BE2C (cell line): ENCODE measurements around the gene GOPC.

Experiments used
- DNase-seq: peaks from one replicate; pipeline ENCODE4 v3.0.0-alpha.2; 2020
- H3K27me3 ChIP-seq: fragments of 250-450 bp; sonication (Bioruptor Pico); 2 replicates; pipeline ENCODE4 v1.5.1; 2020; ENCODE audit warnings: mild to moderate bottlenecking
- H3K36me3 ChIP-seq: fragments of 250-450 bp; sonication (Bioruptor Pico); 2 replicates; pipeline ENCODE4 v1.5.1; 2020; ENCODE audit warnings: mild to moderate bottlenecking
- H3K4me1 ChIP-seq: fragments of 250-450 bp; sonication (Bioruptor Pico); 2 replicates; pipeline ENCODE4 v1.5.1; 2020
- H3K4me3 ChIP-seq: 2 replicates; pipeline ENCODE4 v1.5.1; 2011; ENCODE audit warnings: low read depth, low read length
- H3K9me3 ChIP-seq: fragments of 250-450 bp; sonication (Bioruptor Pico); 2 replicates; pipeline ENCODE4 v1.5.1; 2020
- CTCF ChIP-seq: IDR thresholded peaks from 2 replicates; pipeline ENCODE4 v1.5.1; 2012; ENCODE audit warnings: mild to moderate bottlenecking, low read depth, low read length

GOPC gene

GRCh38 chr6:117564681-117565080 is 37.6 kb downstream of the GOPC start:
- TF ChIP-seq CTCF = no peak
- no peaks in the 10 kb centered on the region; the same call in 1 of the 2 replicates for H3K4me1 ChIP-seq
- H3K27me3 ChIP-seq = no peaks in the 10 kb centered on the region
- peaks cover 40% of the 10 kb centered on the region for H3K36me3 ChIP-seq
- DNase-seq = no peak
- no peaks in the 10 kb centered on the region for H3K9me3 ChIP-seq
- no peak overlapping the region for H3K4me3 ChIP-seq

DNA sequence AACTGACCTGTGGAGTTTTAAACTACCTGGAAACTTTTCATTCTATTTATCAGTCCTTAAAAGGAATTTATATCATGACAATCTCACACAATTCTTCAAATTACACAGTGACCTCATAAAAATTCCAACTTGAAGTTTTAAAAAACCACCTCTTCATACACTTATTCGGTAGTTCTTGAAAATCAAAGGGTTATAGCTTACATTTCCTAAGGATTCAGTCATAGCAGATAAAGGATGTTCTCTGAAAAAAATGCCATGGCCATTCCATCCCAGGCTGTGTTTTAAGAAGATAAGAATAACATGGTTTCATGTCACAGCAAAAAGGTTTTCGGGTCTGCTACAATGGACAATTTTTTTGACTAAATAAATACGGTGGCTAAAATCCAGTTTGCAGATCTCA is 41.2 kb downstream of the GOPC start:
- H3K36me3 ChIP-seq = peaks cover 29% of the 10 kb centered on the region
- TF ChIP-seq CTCF = no peak
- H3K4me3 ChIP-seq = no peak overlapping the region
- no peak for DNase-seq
- no peaks in the 10 kb centered on the region for H3K27me3 ChIP-seq
- no peaks in the 10 kb centered on the region; the same call in 1 of the 2 replicates for H3K4me1 ChIP-seq
- H3K9me3 ChIP-seq = no peaks in the 10 kb centered on the region

DNA sequence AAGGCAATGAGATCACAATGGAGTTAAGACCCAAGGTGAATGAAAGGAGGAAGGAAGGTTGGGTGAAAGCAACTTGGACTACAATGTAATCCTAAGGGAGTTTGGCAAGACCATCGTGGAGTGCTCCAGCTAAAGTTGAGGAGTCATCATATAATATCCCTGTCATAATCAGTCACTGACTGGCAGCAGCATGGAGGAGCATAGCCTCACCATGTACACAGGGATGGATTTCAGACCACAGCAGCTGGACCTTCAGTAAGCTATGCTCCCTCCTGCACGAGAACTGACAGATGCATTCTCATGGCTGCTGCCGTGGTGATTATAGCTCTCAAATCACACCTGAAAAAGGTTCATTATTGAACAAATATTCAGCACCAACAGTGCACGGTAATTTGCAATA is 43.0 kb downstream of the GOPC start:
- Histone ChIP-seq H3K36me3 (peaks cover 19% of the 10 kb centered on the region), H3K9me3 (no peaks in the 10 kb centered on the region), H3K4me1 (no peaks in the 10 kb centered on the region; the same call in 1 of the 2 replicates), H3K4me3 (no peak overlapping the region), H3K27me3 (no peaks in the 10 kb centered on the region)
- no peak for TF ChIP-seq CTCF
- DNase-seq = no peak

DNA sequence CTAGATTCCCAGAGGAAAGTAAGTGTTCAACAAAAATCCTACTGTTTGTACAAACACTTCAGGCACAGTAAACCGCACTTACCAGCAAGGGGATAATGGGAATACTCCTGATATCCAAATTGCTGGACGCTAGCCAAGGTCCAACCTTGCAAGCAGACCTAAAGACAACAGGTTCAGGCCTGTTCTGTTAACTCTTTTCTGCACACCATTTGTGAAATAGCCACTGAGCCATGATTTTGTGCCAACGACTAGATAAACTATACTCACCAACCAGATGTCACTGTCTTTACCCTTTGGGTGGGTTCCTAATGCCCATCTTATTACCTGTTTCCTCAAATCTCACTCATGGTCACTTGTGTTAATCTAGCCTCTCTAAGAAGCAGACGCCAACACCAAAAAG is 43.5 kb downstream of the GOPC start:
- H3K27me3 ChIP-seq = no peaks in the 10 kb centered on the region
- H3K4me3 ChIP-seq = no peak overlapping the region
- H3K4me1 ChIP-seq = no peaks in the 10 kb centered on the region; the same call in 1 of the 2 replicates
- DNase-seq = no peak
- H3K36me3 ChIP-seq = peaks cover 16% of the 10 kb centered on the region
- H3K9me3 ChIP-seq = no peaks in the 10 kb centered on the region
- TF ChIP-seq CTCF = no peak

GRCh38 chr6:117557951-117558350 is 44.4 kb downstream of the GOPC start:
- Histone ChIP-seq H3K27me3 (no peaks in the 10 kb centered on the region), H3K4me3 (no peak overlapping the region), H3K36me3 (peaks cover 12% of the 10 kb centered on the region), H3K4me1 (no peaks in the 10 kb centered on the region; the same call in 1 of the 2 replicates), H3K9me3 (no peaks in the 10 kb centered on the region)
- TF ChIP-seq CTCF = no peak
- DNase-seq = no peak

GRCh38 chr6:117555882-117556498 is 46.3 kb downstream of the GOPC start:
- H3K4me1 ChIP-seq = no peaks in the 10 kb centered on the region
- DNase-seq = peak; percentile 38
- H3K4me3 ChIP-seq = no peak overlapping the region
- peak; percentile 73 for TF ChIP-seq CTCF
- H3K27me3 ChIP-seq = no peaks in the 10 kb centered on the region
- no peaks in the 10 kb centered on the region for H3K36me3 ChIP-seq
- H3K9me3 ChIP-seq = no peaks in the 10 kb centered on the region
